ENCODE results near the gene FAAH.

The FAAH gene

GRCh38 chr1:46423574-46424240 lies 29.6 kb downstream of the FAAH start:
- no peak for DNase-seq

GRCh38 chr1:46424730-46425129 lies 30.6 kb downstream of the FAAH start:
- DNase-seq = no peak

- DNase-seq = no peak
Observed at GRCh38 chr1:46425726-46426125, 31.6 kb downstream of the FAAH start.

DNA sequence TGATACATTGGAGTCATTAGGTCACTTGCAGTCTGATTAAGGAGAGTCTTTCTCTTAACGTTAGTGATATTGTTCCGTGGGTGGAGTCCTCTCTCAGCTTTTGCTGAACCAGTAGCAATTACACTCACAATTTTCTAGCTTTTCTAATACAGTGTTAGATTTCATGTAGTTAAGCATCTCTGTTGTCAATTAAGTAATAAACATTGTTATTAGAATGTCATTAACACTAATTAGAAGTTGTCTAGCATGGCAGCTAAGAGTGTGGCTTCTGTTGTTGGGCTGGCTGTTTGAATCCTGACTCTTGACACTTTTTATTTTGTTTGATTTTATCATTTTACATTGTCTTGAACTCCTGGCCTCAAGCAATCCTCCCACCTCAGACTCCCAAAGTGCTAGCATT lies 33.4 kb downstream of the FAAH start:
- DNase-seq = no peak

DNA sequence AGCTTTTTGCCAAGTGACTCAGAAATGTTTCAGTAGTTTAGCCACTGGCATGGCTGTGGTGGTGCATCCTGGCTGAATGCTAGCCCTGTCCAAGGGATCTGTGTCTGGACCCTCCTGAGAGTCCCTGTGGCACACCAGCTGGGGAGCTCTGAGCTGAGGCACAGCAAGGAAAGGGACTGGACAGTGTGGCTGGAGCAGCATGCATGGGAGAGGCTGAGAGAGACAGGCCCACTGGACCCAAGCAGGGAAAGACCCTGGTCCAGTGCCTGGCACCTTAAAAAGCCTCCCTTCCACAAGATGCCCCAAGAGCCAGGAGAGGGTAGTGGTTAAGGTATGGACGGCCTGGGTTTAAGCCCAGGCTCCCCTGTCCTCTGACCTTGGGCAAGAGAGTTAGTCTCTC lies 35.3 kb downstream of the FAAH start:
- DNase-seq = no peak

GRCh38 chr1:46431695-46432094 lies 37.6 kb downstream of the FAAH start:
- no peak for DNase-seq

GRCh38 chr1:46432781-46433327 lies 38.7 kb downstream of the FAAH start:
- no peak for DNase-seq

GRCh38 chr1:46434358-46434757 lies 40.2 kb downstream of the FAAH start:
- no peak for DNase-seq

- no peak for DNase-seq
Observed at GRCh38 chr1:46436844-46437243, 42.7 kb downstream of the FAAH start.

DNA sequence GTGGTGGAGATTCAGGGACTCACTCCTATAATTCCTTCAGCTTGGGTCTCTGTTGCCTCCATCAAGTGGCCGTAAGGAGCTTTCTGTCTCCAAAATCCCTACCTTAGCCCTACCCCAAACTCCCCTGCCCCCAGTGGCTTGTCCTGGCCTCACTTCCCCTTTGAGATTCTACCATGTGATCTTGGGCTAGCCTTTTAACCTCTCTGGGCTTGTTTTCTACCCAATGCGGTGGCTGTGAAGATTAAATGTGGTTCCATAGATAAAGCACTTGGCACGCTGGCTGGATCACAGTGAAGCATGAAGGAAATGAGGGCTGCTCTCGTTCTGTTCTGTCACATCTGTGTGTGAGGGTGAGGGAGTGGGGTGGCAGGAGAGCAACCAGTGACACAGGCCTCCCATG lies 43.6 kb downstream of the FAAH start:
- DNase-seq = no peak

DNA sequence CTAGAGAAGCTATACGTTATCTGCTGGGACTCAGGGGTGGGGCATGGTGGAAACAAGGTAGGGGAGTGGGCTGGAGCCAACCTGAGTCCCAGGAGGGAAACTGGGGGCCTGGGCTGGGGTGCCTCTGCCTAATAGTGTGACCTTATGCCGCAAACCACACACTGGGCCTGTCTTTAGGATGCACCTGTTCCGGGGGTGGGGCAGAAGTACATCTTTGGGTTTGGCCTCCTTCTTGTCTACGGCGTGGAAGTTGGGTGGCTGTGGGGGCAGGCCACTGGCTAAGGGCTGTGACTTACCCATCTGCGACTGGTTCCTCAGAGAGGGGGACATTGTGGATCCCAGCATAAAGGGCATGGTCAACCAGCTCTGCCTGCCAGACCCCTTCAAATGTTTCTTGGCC lies 44.2 kb downstream of the FAAH start:
- DNase-seq = no peak

- DNase-seq = no peak
Observed at GRCh38 chr1:46440478-46440877, 46.4 kb downstream of the FAAH start.

- DNase-seq = peak; percentile 80 to 83
Observed at GRCh38 chr1:46442317-46443161, 48.4 kb downstream of the FAAH start.

GRCh38 chr1:46444466-46444865 lies 50.3 kb downstream of the FAAH start:
- DNase-seq = no peak

GRCh38 chr1:46445773-46446256 lies 51.7 kb downstream of the FAAH start:
- no peak for DNase-seq

- peak; percentile 86 to 89 for DNase-seq
Observed at GRCh38 chr1:46446646-46447498, 52.8 kb downstream of the FAAH start.

DNA sequence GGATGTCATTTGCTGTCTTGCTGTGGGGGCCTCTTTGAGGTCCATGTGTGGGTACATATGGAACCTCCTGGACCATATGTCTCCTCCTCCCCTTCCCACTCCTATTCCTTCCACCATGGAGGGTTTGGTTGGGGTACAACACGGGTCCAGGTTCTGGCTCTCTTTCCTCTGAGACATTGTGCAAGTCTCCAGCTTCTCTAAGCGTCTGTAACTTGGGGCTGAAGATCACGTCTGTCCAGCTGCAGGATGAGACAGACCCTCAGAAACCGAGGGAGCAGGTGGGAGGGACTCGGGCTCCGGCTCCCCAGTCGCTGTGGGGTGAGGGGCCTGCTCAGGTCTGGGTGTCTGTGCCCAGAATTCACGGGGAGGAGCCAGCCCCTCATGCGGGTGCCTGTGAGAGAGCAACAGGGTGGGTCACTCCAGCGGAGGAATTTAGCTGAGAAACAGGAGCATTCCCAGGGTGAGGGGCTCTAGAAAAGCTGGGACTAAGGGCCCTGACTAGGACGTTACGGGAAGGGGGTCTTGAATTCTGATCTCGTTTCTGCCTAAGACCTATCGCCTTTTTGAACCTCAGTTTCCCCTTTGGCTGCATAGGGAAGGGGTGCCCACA lies 53.5 kb downstream of the FAAH start:
- no peak for DNase-seq

DNA sequence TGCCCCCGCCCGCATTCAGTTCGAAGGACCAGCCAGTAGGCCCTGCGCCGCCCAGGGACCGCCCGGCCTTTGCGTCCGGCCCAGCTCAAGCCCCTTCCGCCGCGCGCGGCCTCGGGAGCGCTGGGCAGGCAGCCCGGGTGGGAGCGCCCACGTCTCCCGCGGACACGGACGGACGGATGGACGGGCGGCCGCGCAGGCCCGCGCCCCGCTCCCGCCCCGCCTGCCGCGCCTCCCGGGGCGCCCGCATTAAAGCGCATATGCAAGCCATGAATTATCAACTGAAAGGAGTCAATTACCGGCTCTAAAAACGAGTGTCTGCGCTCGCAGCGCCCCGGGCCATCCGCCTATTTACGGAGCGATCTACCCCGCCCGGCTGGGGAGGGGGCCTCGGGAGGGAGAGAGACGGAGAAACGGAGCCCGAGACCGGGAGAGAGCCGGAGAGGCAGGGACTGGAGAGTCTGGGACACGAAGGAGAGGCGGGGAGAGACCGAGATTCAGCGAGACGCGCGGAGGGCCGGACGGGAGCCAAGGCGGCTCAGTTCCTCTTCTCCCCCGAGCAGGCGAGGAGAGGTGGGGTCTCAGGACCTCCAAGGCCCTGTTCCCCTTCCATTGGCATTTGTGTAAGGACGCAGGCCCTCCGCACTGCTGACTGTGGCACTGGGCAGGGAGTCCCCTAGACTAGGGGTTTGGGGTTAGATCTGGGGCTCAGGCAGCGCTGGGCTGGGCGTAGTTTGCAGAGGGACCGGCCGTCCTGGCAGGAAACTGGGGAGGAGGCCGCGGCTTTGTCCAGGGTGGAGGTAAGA lies 54.2 kb downstream of the FAAH start:
- peak in 1 of 2 donors; percentile 9 for DNase-seq

DNA sequence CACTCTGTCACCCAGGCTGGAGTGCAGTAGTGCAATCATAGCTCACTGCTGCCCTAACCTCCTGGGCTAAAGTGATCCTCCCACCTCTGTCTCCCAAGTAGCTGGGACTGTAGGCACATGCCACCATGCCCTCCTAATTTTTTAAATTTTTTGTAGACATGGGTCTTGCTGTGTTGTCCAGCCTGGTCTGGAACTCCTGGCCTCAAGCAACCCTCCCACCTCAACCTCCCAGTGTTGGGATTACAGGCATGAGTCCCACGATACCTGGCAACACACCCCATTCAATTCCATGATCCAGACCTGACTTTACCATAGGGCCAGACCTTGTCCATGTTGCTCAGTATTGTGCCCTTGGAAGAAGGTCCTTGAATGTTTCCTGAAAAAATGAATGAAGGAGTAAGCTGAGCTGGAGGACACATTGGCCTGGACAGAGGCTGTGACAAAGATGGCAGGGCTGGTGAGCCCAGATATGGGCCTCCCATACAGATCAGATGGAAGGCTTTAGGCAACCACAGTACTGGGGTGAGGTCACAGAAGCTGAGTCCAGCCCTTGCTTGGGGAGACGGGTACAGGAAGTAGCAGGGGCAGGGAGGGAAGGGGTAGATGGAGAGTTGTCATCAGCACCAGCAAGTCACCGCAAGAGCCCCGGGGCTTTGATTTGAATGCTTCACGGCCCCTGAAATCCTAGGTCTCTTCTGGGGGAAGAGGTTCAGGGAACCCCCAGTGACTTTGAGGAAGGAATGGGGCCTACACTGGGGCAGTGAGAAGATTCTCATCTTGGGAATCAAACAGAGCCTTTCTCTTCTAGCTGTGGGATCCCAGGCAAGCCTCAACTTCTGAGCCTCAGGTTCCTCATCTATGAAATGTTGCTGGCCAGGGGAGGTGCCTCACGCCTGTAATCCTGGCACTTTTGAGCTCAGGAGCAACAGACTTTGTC lies 55.4 kb downstream of the FAAH start:
- DNase-seq = no peak

- DNase-seq = no peak
Observed at GRCh38 chr1:46450160-46450517, 56.0 kb downstream of the FAAH start.
